Measurements from ENCODE around the gene ZSWIM8. TPM values are rescaled to one million over a fixed set of nuclear protein-coding genes. Genes with fewer than 3 reads are reported as not detected.
A peak's percentile ranks its signal among the peaks of the same experiment; 100 is the strongest.

The ZSWIM8 gene
- total RNA-seq, 1 donor from 2014 or later: 125 TPM

DNA sequence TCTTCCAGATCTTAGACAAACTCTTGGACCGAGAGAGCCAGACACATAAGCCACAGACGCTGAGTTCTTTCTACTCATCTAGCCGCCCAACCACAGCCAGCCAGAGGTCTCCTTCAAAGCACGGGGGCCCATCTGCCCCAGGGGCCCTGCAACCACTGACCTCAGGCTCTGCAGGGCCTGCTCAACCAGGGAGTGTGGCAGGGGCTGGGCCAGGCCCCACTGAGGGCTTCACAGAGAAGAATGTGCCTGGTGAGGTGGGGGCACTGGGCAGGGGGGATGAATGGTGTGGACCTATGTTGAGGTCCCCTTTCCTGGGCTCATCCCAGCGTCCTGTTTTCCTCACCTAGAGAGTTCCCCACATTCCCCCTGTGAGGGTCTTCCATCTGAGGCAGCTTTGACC lies 11.4 kb downstream of the ZSWIM8 start:
- Histone ChIP-seq H3K27ac (no peak overlapping the region), H3K4me1 (no peaks in the 10 kb centered on the region), H3K27me3 (ENCODE audit: low read depth) (no peaks in the 10 kb centered on the region), H3K9me3 (no peaks in the 10 kb centered on the region), H3K4me3 (no peak overlapping the region), H3K36me3 (peaks cover 98% of the 10 kb centered on the region)
- ATAC-seq (no peak), DNase-seq (no peak)
- intact Hi-C loops (cut with DNase I): no loop called here
- TF ChIP-seq, protein P1, sequence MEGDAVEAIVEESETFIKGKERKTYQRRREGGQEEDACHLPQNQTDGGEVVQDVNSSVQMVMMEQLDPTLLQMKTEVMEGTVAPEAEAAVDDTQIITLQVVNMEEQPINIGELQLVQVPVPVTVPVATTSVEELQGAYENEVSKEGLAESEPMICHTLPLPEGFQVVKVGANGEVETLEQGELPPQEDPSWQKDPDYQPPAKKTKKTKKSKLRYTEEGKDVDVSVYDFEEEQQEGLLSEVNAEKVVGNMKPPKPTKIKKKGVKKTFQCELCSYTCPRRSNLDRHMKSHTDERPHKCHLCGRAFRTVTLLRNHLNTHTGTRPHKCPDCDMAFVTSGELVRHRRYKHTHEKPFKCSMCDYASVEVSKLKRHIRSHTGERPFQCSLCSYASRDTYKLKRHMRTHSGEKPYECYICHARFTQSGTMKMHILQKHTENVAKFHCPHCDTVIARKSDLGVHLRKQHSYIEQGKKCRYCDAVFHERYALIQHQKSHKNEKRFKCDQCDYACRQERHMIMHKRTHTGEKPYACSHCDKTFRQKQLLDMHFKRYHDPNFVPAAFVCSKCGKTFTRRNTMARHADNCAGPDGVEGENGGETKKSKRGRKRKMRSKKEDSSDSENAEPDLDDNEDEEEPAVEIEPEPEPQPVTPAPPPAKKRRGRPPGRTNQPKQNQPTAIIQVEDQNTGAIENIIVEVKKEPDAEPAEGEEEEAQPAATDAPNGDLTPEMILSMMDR (IDR thresholded peaks at IDR 0.05): no peak

- Histone ChIP-seq H3K27me3 (ENCODE audit: low read depth) (no peaks in the 10 kb centered on the region), H3K4me1 (no peaks in the 10 kb centered on the region), H3K4me3 (no peak overlapping the region), H3K27ac (no peak overlapping the region), H3K9me3 (no peaks in the 10 kb centered on the region), H3K36me3 (peaks cover 98% of the 10 kb centered on the region)
- intact Hi-C loops (cut with DNase I): no loop called here
- DNase-seq (no peak), ATAC-seq (no peak)
- TF ChIP-seq, protein P1 (IDR thresholded peaks at IDR 0.05): no peak
Measured at GRCh38 chr10:73797324-73798025, 12.1 kb downstream of the ZSWIM8 start.

DNA sequence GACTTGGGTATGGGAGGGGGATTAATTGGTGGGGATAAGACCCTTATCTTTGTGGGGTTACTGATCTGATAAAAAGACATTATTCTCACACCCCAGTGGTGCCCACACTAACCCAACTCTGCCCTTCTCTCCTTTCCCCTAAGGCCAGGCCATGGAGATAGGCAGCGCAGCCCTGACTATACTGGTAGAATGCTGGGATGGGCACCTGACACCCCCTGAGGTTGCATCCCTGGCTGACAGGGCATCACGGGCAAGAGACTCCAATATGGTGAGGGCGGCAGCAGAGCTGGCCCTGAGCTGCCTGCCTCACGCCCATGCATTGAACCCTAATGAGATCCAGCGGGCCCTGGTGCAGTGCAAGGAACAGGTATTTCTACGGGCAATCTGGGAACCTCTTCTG lies 12.7 kb downstream of the ZSWIM8 start:
- ATAC-seq: no peak
- H3K4me3 ChIP-seq: no peak overlapping the region
- H3K27me3 ChIP-seq (ENCODE audit: low read depth): no peaks in the 10 kb centered on the region
- peaks cover 98% of the 10 kb centered on the region for H3K36me3 ChIP-seq
- DNase-seq: no peak
- H3K27ac ChIP-seq: no peak overlapping the region
- TF ChIP-seq, protein P1 (IDR thresholded peaks at IDR 0.05): no peak
- intact Hi-C loops (cut with DNase I): no loop called here
- H3K4me1 ChIP-seq: no peaks in the 10 kb centered on the region
- no peaks in the 10 kb centered on the region for H3K9me3 ChIP-seq

- intact Hi-C loops (cut with DNase I): no loop called here
- Histone ChIP-seq H3K36me3 (peaks cover 98% of the 10 kb centered on the region), H3K9me3 (no peaks in the 10 kb centered on the region), H3K27ac (no peak overlapping the region), H3K27me3 (ENCODE audit: low read depth) (no peaks in the 10 kb centered on the region), H3K4me1 (no peaks in the 10 kb centered on the region), H3K4me3 (no peak overlapping the region)
- TF ChIP-seq, protein P1 (IDR thresholded peaks at IDR 0.05): no peak
- no peak for DNase-seq
- peak in 1 of 2 donors; percentile 8 for ATAC-seq
Measured at GRCh38 chr10:73798927-73799560, 13.6 kb downstream of the ZSWIM8 start.

GRCh38 chr10:73799899-73800559 lies 14.6 kb downstream of the ZSWIM8 start:
- TF ChIP-seq, protein P1 (IDR thresholded peaks at IDR 0.05): no peak
- no peaks in the 10 kb centered on the region for H3K9me3 ChIP-seq
- H3K4me1 ChIP-seq: no peaks in the 10 kb centered on the region
- no peak for DNase-seq
- peaks cover 98% of the 10 kb centered on the region for H3K36me3 ChIP-seq
- intact Hi-C loops (cut with DNase I): no loop called here
- no peak overlapping the region for H3K4me3 ChIP-seq
- no peak for ATAC-seq
- H3K27me3 ChIP-seq (ENCODE audit: low read depth): no peaks in the 10 kb centered on the region
- H3K27ac ChIP-seq: no peak overlapping the region

All from lower lobe of right lung (tissue), 2 donors.